HG03521 (cell line): ENCODE results near the gene CCDC7.
"Not testable (repeated sequence)": the region's sequence is repeated elsewhere in the genome, so short reads cannot be mapped to it uniquely, and the experiment has no call there.

ENCODE experiments used
- ATAC-seq: cut with Tn5 transposase; IDR thresholded peaks from one replicate; pipeline ENCODE4 v1.9.1; 2021; ENCODE audit warnings: mild to moderate bottlenecking, moderate library complexity; ENCODE audit not compliant: unreplicated experiment

The CCDC7 gene

DNA sequence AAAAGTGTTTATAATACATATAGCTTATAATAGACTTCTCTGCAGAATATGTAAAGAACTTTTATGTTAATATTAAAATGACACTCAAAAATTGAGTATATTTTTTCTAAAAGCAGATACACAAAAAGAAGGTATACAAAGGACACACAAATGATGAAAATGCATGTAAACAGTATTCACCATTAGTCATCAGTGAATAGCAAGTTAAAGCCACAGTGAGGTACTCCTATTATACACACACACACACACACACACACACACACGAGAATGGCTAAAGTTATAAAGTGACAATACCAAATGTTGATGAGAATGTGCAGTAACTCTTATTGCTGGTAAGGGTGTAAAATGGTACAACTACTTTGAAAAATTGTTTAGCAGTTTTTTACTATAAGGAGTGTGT, 419.2 kb downstream of the CCDC7 start:
- no peak for ATAC-seq

DNA sequence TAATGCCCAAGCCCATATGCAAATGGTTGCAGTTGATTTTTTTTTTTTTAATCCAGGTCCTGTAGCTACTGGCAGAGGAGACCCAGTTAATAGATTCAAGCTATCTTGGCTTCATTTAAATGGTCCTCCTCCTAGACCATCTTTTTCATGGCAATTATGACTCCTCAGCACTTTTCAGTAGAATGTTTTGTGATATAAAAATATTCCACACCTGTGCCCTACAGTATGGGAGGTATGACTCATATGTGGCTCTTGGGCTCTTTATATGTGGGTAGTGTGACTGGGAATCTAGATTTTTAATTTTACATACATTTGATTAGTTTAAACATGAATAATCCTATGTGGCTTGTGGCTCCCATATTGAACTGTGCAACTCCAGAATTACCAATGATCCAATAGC, 432.0 kb downstream of the CCDC7 start:
- no peak for ATAC-seq

GRCh38 chr10:32878646-32879045, 432.7 kb downstream of the CCDC7 start:
- no peak for ATAC-seq

DNA sequence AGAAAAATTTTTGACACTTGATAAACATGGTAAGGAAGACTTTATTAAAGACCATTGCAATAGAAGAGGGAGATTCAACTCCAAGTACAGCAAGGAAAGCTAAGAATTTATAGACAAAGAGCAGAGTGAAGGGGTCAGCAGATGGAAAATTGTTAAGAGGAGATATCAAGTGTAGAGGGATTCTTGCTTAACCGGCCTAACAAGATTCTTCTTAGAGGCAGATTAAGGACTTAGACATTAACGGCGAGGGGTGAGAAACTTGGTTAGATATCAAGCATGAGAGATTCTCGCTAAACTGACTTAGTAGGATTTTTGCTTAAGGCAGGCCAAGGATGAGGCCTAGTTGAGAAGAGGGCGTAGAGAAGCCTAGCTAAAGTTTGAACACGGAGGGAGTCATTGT, 436.1 kb downstream of the CCDC7 start:
- no peak for ATAC-seq

- ATAC-seq, result no peak
Observed at GRCh38 chr10:32887481-32887880, 441.5 kb downstream of the CCDC7 start.

DNA sequence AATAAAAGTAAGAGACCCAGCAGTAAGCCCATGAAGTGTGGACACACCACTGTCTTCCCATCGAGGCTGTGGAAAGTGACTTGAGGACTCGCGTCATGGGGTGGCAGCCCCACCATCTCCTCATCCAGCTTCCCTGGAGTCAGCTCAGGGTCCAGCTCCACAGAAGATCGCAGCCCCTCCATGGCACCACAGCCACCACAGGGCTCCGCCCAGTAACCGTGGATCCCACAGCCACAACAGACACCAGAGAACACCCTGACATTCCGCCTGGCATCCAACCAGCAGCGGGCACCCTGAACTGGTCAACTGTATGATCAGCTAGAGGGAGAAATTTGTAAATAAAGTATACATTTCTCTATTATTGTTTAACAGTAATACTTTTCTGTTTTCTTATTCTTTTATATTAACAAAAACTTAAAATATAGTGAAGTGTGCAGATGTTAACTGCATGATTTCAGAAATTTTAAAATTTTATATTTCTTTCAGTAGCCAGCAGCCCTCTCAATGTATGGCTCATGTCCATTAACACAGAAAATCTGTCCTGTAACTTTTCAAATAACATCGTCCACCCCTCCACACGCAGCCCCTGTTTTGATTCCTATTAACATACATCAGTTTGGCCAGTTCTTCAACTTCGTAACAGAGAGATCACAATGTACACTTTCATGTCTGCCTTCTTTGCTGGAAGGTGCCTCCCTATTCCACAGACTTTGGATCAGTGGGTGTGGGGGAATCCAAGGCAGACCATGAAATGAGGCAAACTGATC, 442.4 kb downstream of the CCDC7 start:
- no peak for ATAC-seq

- ATAC-seq, result no peak
Observed at GRCh38 chr10:32889631-32890212, 443.8 kb downstream of the CCDC7 start.

- ATAC-seq, result no peak
Observed at GRCh38 chr10:32890444-32890843, 444.5 kb downstream of the CCDC7 start.

GRCh38 chr10:32891261-32891660, 445.3 kb downstream of the CCDC7 start:
- no peak for ATAC-seq

- ATAC-seq, result no peak
Observed at GRCh38 chr10:32893434-32893833, 447.5 kb downstream of the CCDC7 start.

- no peak for ATAC-seq
Observed at GRCh38 chr10:32893916-32894664, 448.1 kb downstream of the CCDC7 start.

DNA sequence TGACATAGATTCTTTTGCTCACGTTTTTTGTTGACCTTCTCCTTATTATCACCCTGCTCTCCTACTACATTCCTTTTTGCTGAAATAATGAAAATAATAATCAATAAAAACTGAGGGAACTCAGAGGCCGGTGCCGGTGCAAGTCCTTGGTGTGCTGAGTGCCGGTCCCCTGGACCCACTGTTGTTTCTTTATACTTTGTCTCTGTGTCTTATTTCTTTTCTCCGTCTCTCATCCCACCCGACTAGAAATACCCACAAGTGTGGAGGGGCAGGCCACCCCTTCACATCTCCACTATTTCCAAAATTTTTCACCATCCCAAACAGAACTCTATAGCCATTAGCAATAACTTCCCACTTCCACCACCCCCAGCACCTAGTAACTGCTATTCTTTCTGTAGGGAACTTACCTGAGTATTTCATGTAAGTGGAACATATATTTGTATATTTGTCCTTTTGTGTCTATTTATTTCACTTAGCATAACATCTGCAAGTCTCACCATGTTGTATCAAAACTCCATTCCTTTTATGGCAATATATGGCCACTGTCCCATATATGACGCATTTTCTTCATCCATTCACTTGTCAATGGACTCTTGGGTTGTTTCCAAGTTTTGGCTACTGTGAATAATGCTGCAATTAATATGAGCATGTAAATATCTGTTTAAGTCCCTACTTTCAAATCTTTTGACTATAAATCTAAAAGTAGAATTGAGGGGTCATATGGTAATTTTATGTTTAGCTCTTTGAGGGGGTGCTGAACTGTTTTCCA, 449.4 kb downstream of the CCDC7 start:
- ATAC-seq, result not testable (repeated sequence)

GRCh38 chr10:32901815-32902214, 455.9 kb downstream of the CCDC7 start:
- no peak for ATAC-seq

DNA sequence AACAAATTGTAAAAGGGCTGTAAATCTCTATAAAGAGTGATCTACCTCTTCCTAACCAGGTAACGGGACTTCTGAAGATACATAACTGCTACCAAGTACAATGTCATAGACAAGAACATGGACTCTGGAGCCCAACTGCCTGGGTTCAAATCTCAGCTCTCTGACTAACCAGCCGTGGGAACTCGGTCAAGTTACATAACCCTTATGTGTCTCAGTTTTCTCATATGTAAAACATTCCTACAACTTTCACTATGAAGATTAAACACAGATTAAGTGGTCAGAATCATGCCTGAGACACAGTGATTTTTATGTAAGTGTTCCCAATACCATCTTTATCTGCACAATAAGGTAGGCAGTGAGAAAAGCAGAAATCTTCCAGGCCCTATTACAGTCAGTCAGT, 459.5 kb downstream of the CCDC7 start:
- no peak for ATAC-seq

DNA sequence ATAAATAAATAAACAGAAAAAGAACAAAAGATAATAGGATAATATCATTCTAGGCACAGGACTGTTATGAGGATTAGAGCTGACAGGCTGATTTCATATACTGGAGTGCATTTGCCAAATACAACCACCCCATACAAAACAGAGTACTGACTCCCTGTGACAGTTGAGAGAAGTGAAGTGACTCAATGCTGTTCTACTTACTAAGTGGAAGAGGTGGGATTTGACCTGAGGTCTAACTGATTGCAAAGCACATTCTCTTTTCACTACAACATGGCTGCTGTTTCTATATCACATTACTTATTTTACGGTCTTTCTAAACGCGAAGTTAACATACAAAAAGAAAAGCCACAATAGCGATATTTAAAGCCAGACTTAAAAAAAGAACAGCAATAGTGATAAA, 460.7 kb downstream of the CCDC7 start:
- ATAC-seq, result no peak

DNA sequence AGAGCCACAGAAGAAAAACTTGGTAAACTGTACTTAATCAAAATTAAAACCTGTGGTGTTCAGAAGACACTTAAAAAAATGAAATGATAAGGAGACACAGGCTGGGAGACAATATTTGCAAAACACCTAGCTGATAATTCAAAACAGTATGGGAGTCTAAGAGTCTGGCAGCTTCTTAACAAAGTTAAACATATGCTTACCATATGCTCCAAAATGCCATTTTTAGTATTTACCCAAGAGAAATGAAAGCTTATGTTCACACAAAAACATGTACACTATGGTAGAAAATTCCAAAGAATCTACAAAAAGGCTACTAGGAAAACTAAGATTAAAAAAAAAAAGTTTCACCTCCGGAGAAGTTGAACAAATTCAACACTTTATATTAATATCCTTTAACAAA, 463.5 kb downstream of the CCDC7 start:
- ATAC-seq, result no peak

DNA sequence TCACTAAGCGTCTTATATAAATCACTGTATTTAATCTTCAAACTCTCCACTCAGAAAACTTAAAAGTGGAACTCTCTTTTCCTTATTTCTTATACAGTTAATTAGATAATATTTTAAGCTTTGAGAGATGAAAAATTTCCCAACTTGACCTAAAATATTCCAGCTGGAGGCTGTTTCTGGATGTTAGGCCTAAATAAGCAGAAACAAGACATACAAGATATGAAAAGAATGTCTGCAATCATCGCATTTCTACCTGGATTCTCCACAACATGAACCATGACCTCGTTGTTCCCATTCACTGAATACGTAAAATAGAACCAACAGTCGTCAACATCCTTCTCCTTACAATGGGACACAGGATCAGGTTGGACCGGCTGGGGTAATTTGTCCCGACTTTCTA, 464.0 kb downstream of the CCDC7 start:
- not testable (repeated sequence) for ATAC-seq

DNA sequence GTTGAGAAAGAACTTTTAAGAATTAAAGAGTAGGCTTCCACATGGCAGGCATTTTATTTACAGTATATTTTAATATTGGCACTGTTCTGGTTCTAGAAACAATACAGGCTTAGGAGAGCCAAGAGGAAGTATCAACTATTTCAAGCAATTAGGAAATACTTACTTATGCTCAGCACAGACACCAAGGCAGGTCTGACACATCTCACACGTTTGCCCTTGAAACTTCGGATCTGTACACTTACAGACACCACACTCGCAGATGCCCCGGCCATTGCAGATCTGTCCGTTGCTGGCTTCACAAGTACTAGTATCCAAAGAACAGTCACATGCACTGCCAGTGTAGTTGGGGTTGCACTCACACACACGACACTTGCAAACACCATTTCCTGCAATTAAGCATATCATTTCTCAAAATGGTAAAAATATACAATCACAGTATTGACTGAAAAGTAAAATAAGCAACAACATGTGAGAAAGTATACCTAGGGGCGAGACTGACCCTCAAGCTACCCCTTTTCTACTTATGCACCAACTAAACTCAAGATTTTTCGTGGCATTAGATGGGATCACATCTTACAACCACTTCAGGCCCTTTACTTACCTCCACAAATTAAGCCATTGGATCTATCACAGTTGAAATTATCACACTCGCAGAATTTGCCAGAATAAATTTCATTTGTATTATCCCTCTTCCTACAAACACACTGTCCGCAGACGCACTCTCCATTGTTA, 465.5 kb downstream of the CCDC7 start:
- no peak for ATAC-seq

DNA sequence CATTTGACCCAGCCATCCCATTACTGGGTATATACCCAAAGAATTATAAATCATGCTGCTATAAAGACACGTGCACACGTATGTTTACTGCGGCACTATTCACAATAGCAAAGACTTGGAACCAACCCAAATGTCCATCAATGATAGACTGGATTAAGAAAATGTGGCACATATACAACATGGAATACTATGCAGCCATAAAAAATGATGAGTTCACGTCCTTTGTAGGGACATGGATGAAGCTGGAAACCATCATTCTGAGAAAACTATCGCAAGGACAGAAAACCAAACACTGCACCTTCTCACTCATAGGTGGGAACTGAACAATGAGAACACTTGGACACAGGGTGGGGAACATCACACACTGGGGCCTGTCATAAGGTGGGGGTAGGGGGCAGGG, 471.9 kb downstream of the CCDC7 start:
- ATAC-seq, result not testable (repeated sequence)

DNA sequence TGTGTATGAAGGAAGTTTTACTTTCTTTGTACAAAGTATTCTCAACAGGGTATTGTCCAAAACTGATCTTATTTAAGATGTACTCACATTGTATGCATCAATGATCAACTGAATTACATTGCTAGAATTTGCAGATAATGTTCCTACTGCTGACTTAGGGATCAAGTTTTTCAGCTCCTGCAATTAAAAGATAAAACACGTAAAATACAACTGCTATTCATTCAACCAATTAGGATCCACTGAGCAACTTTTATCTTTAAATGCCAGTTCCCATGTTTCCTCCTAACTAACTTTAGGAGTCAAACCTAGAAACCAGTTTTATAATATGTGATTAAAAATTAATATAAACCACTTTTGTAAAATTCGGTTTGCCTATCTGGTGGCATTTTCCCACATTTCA, 476.2 kb downstream of the CCDC7 start:
- no peak for ATAC-seq

- no peak for ATAC-seq
Observed at GRCh38 chr10:32923134-32923533, 477.2 kb downstream of the CCDC7 start.
